AG09309 (cell line): ENCODE results near the gene CERS2.

Experiments
- DNase-seq: peaks from one replicate; pipeline ENCODE4 v3.0.0-alpha.2; 2010; ENCODE audit warnings: low read depth
- H3K4me3 ChIP-seq: 2 replicates; pipeline ENCODE4 v1.5.1; 2011; ENCODE audit warnings: mild to moderate bottlenecking, low read depth, low read length, moderate library complexity; ENCODE audit not compliant: control insufficient read depth
- CTCF ChIP-seq: IDR thresholded peaks from 2 replicates; pipeline ENCODE4 v1.5.1; 2011; ENCODE audit warnings: mild to moderate bottlenecking, low read depth, low read length, inconsistent platforms; ENCODE audit not compliant: insufficient read depth, control insufficient read depth; ENCODE audit errors: missing control alignments

CERS2 gene

GRCh38 chr1:150976879-150977694 is 2.5 kb upstream of the CERS2 start:
- TF ChIP-seq CTCF: no peak
- no peak overlapping the region for H3K4me3 ChIP-seq
- DNase-seq: no peak

GRCh38 chr1:150976401-150976821 is 1.8 kb upstream of the CERS2 start:
- no peak for DNase-seq
- no peak for TF ChIP-seq CTCF
- H3K4me3 ChIP-seq: no peak overlapping the region

- TF ChIP-seq CTCF: no peak
- DNase-seq: no peak
- H3K4me3 ChIP-seq: peak overlapping the region; percentile 90
Observed at GRCh38 chr1:150973836-150974579, 627 bp downstream of the CERS2 start.

GRCh38 chr1:150973258-150973835 is 1.3 kb downstream of the CERS2 start:
- no peak for DNase-seq
- no peak for TF ChIP-seq CTCF
- peak overlapping the region; percentile 90 for H3K4me3 ChIP-seq

GRCh38 chr1:150972417-150972940 is 2.2 kb downstream of the CERS2 start:
- H3K4me3 ChIP-seq: peak overlapping the region; percentile 90
- no peak for DNase-seq
- TF ChIP-seq CTCF: no peak

GRCh38 chr1:150971583-150972416 is 2.8 kb downstream of the CERS2 start:
- no peak overlapping the region; the same call in 1 of the 2 replicates for H3K4me3 ChIP-seq
- no peak for TF ChIP-seq CTCF
- no peak for DNase-seq
